Measurements from ENCODE around the gene SETDB2. TPM values are rescaled to one million over a fixed set of nuclear protein-coding genes. Genes with fewer than 3 reads are reported as not detected.

The SETDB2 gene
- 6.7 and 9.5 TPM in 2 replicates for total RNA-seq

GRCh38 chr13:49443704-49444523, at the start of gene SETDB2, which contains the start of gene CAB39L:
SETDB2 (plus strand) TSS chr13:49444274; CDS start chr13:49451894, 7,620 bp downstream.
CAB39L (minus strand) TSS chr13:49444064; CDS start chr13:49382910, 61,154 bp downstream.

GRCh38 chr13:49495783-49496762, 52.0 kb downstream of the SETDB2 start, which contains the start of gene PHF11:
PHF11 (plus strand) TSS chr13:49495953; CDS start chr13:49496002, 49 bp downstream.

Other genes with a start within 250 kb of the SETDB2 start
- gene MLNR, start 223.9 kb upstream of the SETDB2 start, total RNA-seq = not detected in 2 replicates
- 3.7 and 5.5 TPM in 2 replicates for gene CDADC1, start 196.3 kb upstream of the SETDB2 start, total RNA-seq
- 13.9 and 16.4 TPM in 2 replicates for gene CAB39L, start 210 bp upstream of the SETDB2 start, total RNA-seq
- 23.9 and 27.7 TPM in 2 replicates for gene PHF11, start 51.7 kb downstream of the SETDB2 start, total RNA-seq
- gene RCBTB1, start 141.3 kb downstream of the SETDB2 start, total RNA-seq = 16.8 and 18.3 TPM in 2 replicates
- not detected in 2 replicates for gene ARL11, start 184.2 kb downstream of the SETDB2 start, total RNA-seq
- gene EBPL, start 247.2 kb downstream of the SETDB2 start, total RNA-seq = 39.2 and 50.5 TPM in 2 replicates

Data from aortic smooth muscle cell (primary cell).